ENCODE measurements around the gene OR2A5. TPM values are rescaled to one million over a fixed set of nuclear protein-coding genes. Genes with fewer than 3 reads are reported as not detected.

OR2A5 gene
- total RNA-seq, 2 experiments from 2014 or later: not detected

DNA sequence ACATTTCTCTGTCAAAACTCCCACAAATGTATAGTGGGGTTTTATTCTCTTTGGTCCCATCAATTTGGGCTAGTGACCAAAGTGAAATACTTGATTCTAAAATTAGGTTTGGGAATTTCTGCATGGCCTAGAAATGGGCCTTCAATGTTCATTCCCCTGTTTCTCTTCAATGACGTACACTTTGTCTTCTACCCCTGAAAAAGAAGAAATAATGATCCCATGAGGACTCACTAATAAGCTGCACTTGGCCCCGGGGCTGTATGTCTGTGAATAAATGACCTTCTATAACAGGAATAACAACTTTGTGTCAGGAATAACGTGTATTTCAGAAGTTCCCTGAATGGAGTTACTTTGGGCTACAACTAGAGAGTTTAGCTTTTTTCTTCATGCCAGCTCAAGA lies 28.4 kb upstream of the OR2A5 start:
- Mint-ChIP-seq H3K9me3 (ENCODE audit: insufficient read depth) (no peaks in the 10 kb centered on the region), H3K36me3 (ENCODE audit: low read depth) (no peaks in the 10 kb centered on the region), H3K27ac (no peak overlapping the region), H3K4me3 (no peak overlapping the region), H3K4me1 (ENCODE audit: low read depth) (no peaks in the 10 kb centered on the region), H3K27me3 (ENCODE audit: low read depth) (peaks cover 4% of the 10 kb centered on the region)
- ATAC-seq (no peak), DNase-seq (no peak)
- CTCF ChIA-PET: no interaction called here
- POLR2A ChIA-PET: no interaction called here

DNA sequence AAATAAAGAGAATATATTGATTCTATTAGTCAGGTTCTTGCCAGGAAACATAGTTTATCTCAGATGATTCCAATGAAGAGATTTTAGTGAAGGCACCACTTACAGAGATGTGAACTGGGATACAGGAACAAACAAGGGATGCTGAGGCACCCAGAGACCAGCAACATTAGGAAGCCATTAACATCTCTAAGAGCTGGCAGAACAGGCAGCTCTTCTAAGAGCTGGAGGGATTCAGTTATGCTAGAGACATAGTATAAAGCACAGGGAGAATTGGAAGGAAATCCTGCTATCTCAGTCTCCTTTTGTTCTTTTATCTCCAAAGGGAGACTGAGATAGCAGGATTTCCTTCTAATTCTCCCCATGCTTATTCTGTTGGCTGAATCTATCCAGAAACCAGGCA lies 26.6 kb upstream of the OR2A5 start:
- ATAC-seq: no peak
- POLR2A ChIA-PET: no interaction called here
- H3K27ac Mint-ChIP-seq: no peak overlapping the region

DNA sequence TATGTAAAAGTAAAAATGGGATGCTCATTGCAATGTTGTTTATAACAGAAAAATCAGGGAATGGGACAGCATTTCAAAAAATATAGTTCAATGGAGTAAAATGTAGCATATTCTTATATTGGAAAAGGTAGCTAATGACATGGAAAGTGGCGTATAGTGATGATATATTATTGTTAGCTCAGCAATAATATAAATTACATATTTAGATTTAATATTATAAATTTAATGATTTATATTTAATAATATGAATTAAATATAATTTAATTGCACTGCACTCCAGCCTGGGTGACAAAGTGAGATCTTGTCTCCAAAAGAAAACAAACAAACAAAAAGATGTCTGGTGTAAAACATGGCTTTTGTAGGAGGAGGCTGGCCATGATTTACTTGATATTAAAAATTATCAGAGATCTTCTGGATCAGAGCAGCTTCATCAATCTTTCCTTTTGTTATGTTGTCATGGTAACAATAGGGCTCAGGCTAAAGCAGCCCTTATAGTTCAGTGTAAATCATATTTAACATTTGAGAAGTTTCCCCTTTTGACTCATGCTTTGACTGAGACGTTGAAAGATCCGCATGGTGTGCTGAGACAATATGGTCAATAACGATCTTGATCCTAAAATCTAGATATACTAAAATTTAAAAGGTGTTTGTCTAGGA lies 25.4 kb upstream of the OR2A5 start:
- Mint-ChIP-seq H3K9me3 (ENCODE audit: insufficient read depth) (no peaks in the 10 kb centered on the region), H3K4me1 (ENCODE audit: low read depth) (no peaks in the 10 kb centered on the region), H3K36me3 (ENCODE audit: low read depth) (no peaks in the 10 kb centered on the region), H3K27ac (no peak overlapping the region), H3K27me3 (ENCODE audit: low read depth) (peaks cover 4% of the 10 kb centered on the region), H3K4me3 (no peak overlapping the region)
- ATAC-seq (no peak), DNase-seq (no peak)
- ChIA-PET CTCF (no interaction called here), POLR2A (no interaction called here)

More for the DNA sequence above, 26.6 kb upstream of the OR2A5 start:
- DNase-seq: no peak
- Mint-ChIP-seq H3K9me3 (ENCODE audit: insufficient read depth) (no peaks in the 10 kb centered on the region), H3K27me3 (ENCODE audit: low read depth) (peaks cover 4% of the 10 kb centered on the region), H3K36me3 (ENCODE audit: low read depth) (no peaks in the 10 kb centered on the region), H3K4me1 (ENCODE audit: low read depth) (no peaks in the 10 kb centered on the region), H3K4me3 (no peak overlapping the region)
- CTCF ChIA-PET: no interaction called here

DNA sequence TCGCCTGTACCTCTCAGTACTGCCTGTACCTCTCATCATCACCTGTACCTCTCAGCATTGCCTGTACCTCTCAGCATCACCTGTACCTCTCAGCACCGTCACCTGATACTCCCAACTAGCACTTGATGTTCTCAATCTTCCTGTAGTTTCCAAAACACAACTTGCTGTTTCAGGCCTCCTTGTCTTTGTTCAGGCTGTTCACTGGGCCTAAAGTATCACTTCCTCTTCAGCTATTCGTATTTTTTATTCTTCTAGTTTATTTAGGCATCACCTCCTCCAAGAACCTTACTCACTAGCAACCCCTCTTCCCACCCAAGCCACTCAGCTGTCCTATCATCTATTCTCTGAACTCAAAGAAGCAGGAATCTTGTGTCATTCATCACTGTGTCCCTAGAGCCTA lies 24.5 kb upstream of the OR2A5 start:
- ATAC-seq (no peak), DNase-seq (no peak)
- POLR2A ChIA-PET: no interaction called here
- Mint-ChIP-seq H3K27ac (no peak overlapping the region), H3K9me3 (ENCODE audit: insufficient read depth) (no peaks in the 10 kb centered on the region), H3K36me3 (ENCODE audit: low read depth) (no peaks in the 10 kb centered on the region), H3K27me3 (ENCODE audit: low read depth) (peaks cover 2% of the 10 kb centered on the region), H3K4me1 (ENCODE audit: low read depth) (no peaks in the 10 kb centered on the region), H3K4me3 (no peak overlapping the region)
- CTCF ChIA-PET: interaction anchor here (1.4 kb wide), 1 partner anchor 9 kb away, joined by 4 read pairs; no protein-coding TSS in a partner anchor

DNA sequence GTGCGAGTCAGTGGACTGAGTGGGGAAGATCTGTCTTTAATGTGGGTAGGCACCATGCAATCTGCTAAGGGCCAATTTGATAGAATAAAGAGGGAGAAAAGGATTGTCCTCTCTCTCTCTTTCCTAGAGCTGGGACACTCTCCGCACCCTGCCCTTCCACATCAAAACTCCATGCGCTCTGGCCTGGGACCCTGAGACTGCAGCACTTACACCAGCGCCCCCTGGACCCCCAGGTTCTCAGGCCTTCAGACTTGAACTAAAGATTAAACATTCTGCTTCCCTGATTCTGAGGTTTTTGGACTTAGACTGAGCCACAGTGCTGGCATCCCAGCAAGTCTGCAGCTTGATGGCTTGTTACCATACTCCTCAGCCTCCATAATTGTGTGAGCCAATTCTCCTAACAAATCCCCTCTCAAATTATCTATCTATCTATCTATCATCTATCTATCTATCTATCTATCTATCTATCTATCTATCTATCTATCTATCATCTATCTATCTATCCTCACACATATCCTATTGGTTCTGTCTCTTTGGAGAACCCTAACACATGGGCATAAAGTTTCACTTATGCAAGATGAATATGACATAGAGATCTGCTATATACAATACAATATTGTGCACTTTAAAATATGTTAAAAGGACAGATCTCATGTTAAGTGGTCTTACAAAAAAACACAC lies 22.4 kb upstream of the OR2A5 start:
- Mint-ChIP-seq H3K36me3 (ENCODE audit: low read depth) (no peaks in the 10 kb centered on the region), H3K4me1 (ENCODE audit: low read depth) (no peaks in the 10 kb centered on the region), H3K27ac (no peak overlapping the region), H3K9me3 (ENCODE audit: insufficient read depth) (no peaks in the 10 kb centered on the region), H3K4me3 (no peak overlapping the region), H3K27me3 (ENCODE audit: low read depth) (peaks cover 5% of the 10 kb centered on the region)
- DNase-seq (no peak), ATAC-seq (no peak)
- ChIA-PET POLR2A (no interaction called here), CTCF (interaction anchor here (1.0 to 1.5 kb wide), 2 partner anchors 295 to 535 kb away, joined by 3 read pairs; no protein-coding TSS in a partner anchor)

DNA sequence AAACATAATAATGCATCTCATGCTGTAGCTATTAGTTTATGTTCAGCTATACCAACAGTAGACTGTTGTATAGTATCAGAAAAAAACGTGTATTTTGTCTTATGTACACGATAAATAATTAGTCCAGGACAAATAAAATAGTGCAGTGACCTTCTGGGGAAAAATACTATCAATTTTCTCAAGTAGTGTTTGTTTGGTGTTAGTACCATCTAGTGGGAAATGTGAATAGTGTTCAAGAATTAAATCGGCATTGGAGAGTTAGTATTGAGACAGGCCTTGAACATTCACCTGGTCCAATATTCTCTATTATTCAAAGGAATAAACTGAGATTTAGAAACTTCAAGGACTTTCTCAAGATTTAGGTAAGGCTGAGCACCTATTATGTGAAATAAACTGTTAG lies 21.7 kb upstream of the OR2A5 start:
- ATAC-seq: no peak
- H3K4me3 Mint-ChIP-seq: no peak overlapping the region
- ChIA-PET CTCF (interaction anchor here (1.0 to 1.7 kb wide), 3 partner anchors 290 to 535 kb away, joined by 3 to 4 read pairs (median 3); no protein-coding TSS in a partner anchor), POLR2A (no interaction called here)
- no peaks in the 10 kb centered on the region for H3K36me3 Mint-ChIP-seq (ENCODE audit: low read depth)
- no peaks in the 10 kb centered on the region for H3K4me1 Mint-ChIP-seq (ENCODE audit: low read depth)
- H3K27me3 Mint-ChIP-seq (ENCODE audit: low read depth): peaks cover 5% of the 10 kb centered on the region
- H3K9me3 Mint-ChIP-seq (ENCODE audit: insufficient read depth): no peaks in the 10 kb centered on the region
- DNase-seq: no peak
- H3K27ac Mint-ChIP-seq: no peak overlapping the region

DNA sequence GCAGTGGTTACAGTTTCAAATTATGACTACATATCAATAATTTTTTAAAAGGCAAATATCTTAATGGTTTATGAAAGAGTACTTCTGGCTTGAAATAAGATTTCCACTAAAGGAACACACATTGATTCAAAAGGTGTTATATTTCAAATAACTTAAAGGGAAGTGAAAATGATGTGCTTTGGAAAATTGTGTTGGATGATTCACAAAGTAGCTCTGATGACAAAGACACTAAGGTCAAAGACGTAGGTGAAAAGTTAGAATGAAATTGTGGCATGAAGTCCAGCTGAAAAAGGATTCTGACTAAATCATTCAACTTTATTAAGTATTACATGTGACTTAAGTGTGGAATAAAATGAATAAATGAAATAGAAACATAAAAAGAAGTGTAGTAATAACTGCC lies 20.8 kb upstream of the OR2A5 start:
- H3K27ac Mint-ChIP-seq: no peak overlapping the region
- H3K27me3 Mint-ChIP-seq (ENCODE audit: low read depth): peaks cover 3% of the 10 kb centered on the region
- no peaks in the 10 kb centered on the region for H3K9me3 Mint-ChIP-seq (ENCODE audit: insufficient read depth)
- ChIA-PET POLR2A (no interaction called here), CTCF (interaction anchor here (1.1 to 1.7 kb wide), 2 partner anchors 100 to 291 kb away, joined by 4 to 5 read pairs; no protein-coding TSS in a partner anchor)
- H3K4me1 Mint-ChIP-seq (ENCODE audit: low read depth): no peaks in the 10 kb centered on the region
- ATAC-seq (no peak), DNase-seq (no peak)
- H3K4me3 Mint-ChIP-seq: no peak overlapping the region
- H3K36me3 Mint-ChIP-seq (ENCODE audit: low read depth): no peaks in the 10 kb centered on the region

DNA sequence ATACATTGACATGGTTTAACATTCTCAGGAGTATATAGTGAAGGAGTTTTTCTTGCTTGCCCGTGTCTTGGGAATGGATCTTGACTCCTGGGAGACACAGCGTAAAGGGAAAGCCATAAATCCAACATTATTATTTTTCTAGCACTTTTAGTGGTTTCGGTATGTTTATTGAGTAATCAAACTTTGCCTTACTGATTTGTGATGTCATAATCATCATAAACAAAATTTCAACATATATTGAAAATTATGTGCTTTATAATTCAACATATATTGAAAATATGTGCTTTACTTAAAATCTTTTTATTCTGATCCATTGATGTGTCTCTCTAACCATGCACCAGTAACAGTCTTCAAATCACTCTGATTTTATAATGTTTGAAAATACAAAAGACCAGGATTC lies 20.2 kb upstream of the OR2A5 start:
- ChIA-PET CTCF (interaction anchor here (1.1 to 1.7 kb wide), 2 partner anchors 100 to 291 kb away, joined by 4 to 5 read pairs; no protein-coding TSS in a partner anchor), POLR2A (no interaction called here)
- DNase-seq: no peak
- H3K4me3 Mint-ChIP-seq: no peak overlapping the region
- H3K9me3 Mint-ChIP-seq (ENCODE audit: insufficient read depth): no peaks in the 10 kb centered on the region
- H3K27me3 Mint-ChIP-seq (ENCODE audit: low read depth): peaks cover 3% of the 10 kb centered on the region
- H3K27ac Mint-ChIP-seq: no peak overlapping the region
- H3K36me3 Mint-ChIP-seq (ENCODE audit: low read depth): no peaks in the 10 kb centered on the region
- no peak for ATAC-seq
- H3K4me1 Mint-ChIP-seq (ENCODE audit: low read depth): no peaks in the 10 kb centered on the region

DNA sequence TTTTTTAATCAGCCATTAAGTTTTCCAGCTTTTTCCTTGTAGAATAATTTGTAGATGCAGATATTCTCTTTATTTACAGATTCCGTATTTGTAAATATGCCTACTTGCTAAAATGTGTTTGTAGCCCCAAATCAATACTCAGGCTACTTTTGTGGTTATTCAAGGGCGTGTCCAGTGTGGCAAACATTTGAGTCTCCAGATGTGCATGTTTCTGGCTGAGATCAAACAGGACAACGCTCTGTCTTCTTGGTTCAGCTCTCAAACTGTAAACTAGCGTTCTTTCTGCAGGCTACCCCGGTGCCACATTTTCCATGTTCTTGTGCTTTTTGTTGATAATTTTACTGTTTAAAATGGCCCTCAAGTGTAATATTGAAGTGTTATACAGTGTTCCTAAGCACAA lies 16.2 kb upstream of the OR2A5 start:
- POLR2A ChIA-PET: no interaction called here
- no peaks in the 10 kb centered on the region for H3K36me3 Mint-ChIP-seq (ENCODE audit: low read depth)
- no peaks in the 10 kb centered on the region for H3K4me1 Mint-ChIP-seq (ENCODE audit: low read depth)
- DNase-seq: no peak
- CTCF ChIA-PET: interaction anchor here (1.6 kb wide), 1 partner anchor 8 kb away, joined by 4 read pairs; no protein-coding TSS in a partner anchor
- ATAC-seq: no peak
- H3K4me3 Mint-ChIP-seq: no peak overlapping the region
- no peaks in the 10 kb centered on the region for H3K9me3 Mint-ChIP-seq (ENCODE audit: insufficient read depth)
- H3K27me3 Mint-ChIP-seq (ENCODE audit: low read depth): peaks cover 3% of the 10 kb centered on the region
- H3K27ac Mint-ChIP-seq: no peak overlapping the region

DNA sequence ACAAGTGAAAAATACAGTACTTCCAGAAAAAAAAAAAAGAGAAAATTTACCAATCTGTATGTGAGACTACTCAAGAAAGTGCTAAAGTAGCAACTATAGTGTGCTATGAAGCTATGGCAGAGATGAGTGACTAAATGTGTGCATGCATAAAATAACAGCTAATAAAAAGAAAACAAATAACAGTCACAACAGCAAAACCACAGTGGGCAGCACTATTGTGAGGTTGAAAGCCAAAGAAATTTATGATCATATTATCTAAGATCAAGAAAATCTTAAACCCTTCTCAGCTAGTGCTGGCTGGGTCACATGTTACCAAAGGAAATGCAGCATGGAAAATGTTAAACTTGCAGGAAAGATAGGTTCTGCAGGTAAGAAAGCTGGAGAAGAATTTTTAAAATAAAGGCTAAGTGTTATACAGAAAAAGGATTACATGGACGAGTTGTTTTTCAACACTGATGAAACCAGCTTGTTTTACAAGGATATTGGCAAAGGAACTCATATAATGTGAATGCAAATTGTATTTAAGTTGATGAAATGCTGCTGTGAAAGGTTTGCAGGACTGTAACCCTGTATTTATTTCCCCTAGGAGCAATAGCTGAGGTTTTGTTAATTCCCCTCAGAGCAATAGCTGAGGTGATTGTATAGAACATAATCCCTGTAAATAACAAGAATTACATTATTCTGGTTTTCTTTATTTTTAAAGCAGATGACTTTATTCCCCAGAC lies 15.6 kb upstream of the OR2A5 start:
- H3K36me3 Mint-ChIP-seq (ENCODE audit: low read depth): no peaks in the 10 kb centered on the region
- CTCF ChIA-PET: interaction anchor here (1.2 to 1.6 kb wide), 2 partner anchors 9 to 95 kb away, joined by 4 read pairs; no protein-coding TSS in a partner anchor

DNA sequence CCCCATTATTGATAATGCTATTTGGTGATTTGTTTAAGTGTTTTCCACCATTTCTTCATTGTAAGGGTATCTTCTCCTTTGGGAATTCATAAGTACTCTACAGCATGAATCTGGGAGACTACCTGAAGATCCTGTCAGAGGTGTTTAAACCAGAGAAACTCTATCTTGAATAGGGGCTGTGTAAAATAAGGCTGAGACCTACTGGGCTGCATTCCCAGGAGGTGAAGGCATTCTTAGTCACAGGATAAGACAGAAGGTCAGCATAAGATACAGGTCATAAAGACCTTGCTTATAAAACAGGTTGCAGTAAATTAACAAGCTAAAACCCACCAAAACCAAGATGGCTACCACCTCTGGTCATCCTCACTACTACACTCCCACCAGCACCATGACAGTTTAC lies 13.4 kb upstream of the OR2A5 start:
- Mint-ChIP-seq H3K27ac (no peak overlapping the region), H3K27me3 (ENCODE audit: low read depth) (peaks cover 3% of the 10 kb centered on the region), H3K4me3 (no peak overlapping the region), H3K4me1 (ENCODE audit: low read depth) (no peaks in the 10 kb centered on the region), H3K36me3 (ENCODE audit: low read depth) (no peaks in the 10 kb centered on the region), H3K9me3 (ENCODE audit: insufficient read depth) (no peaks in the 10 kb centered on the region)
- ChIA-PET POLR2A (no interaction called here), CTCF (no interaction called here)
- ATAC-seq (no peak), DNase-seq (no peak)

More for the DNA sequence above, 15.6 kb upstream of the OR2A5 start:
- DNase-seq: no peak
- Mint-ChIP-seq H3K4me1 (ENCODE audit: low read depth) (no peaks in the 10 kb centered on the region), H3K27me3 (ENCODE audit: low read depth) (peaks cover 3% of the 10 kb centered on the region), H3K27ac (no peak overlapping the region), H3K4me3 (no peak overlapping the region), H3K9me3 (ENCODE audit: insufficient read depth) (no peaks in the 10 kb centered on the region)
- ATAC-seq: no peak
- POLR2A ChIA-PET: no interaction called here

DNA sequence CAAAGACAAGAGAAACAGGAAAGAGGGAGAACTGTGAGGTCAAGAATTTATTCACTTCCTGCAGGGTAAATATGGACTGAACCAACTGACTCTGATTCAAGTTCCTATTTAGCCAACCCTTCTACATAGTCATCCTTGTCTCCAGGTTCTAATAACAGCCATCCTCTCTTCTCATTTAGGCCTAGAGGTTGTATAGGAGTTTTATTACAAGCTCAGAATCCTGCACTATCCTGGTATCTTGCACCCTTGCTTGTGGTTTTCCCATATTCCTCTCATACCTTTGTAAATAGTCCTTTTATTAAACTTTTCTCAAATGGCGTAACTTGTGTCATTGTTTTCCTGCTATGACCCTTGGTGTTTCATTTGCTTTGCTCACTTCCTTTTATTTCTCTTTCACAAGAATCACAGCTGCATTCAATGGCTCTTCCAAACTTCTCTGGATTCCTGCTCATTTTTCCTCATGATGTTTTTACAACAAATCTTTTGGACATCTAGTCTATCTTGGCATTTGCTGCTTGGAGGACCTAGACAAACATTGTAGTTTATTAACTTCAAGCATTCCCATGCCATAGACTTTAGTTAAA lies 12.4 kb upstream of the OR2A5 start:
- Mint-ChIP-seq H3K36me3 (ENCODE audit: low read depth) (no peaks in the 10 kb centered on the region), H3K9me3 (ENCODE audit: insufficient read depth) (no peaks in the 10 kb centered on the region), H3K4me1 (ENCODE audit: low read depth) (no peaks in the 10 kb centered on the region), H3K27me3 (ENCODE audit: low read depth) (no peaks in the 10 kb centered on the region), H3K27ac (no peak overlapping the region), H3K4me3 (no peak overlapping the region)
- ChIA-PET CTCF (interaction anchor here (1.3 to 1.8 kb wide), 2 partner anchors 92 to 135 kb away, joined by 4 to 5 read pairs; partner anchors contain the start of gene TCAF1), POLR2A (no interaction called here)
- DNase-seq (no peak), ATAC-seq (no peak)

All from activated CD8-positive, alpha-beta T cell treated with anti-CD3 and anti-CD28 coated beads, Interleukin-2, amount 10 ng/mL, durations not matched to agents 7 days and 5 days (primary cell).